ENCODE results near the gene ERLIN1. TPM values are rescaled to one million over a fixed set of nuclear protein-coding genes. Genes with fewer than 3 reads are reported as not detected.

Gene ERLIN1
- total and polyA plus RNA-seq, 2 experiments from 2014 or later: 7.2 to 20.4 TPM

Other genes with a start within 250 kb of the ERLIN1 start
- 25.7 and 31.2 TPM in 2 replicates for gene DNMBP, start 176.1 kb downstream of the ERLIN1 start, total RNA-seq (2014; rRNA removed; shearing (Covaris generic))
- 13.4 and 13.5 TPM in 2 replicates for gene DNMBP, start 176.1 kb downstream of the ERLIN1 start, polyA plus RNA-seq (2016; fragmentation: Nextera tagmentation; extraction: Ambion mirVana)
- gene CPN1, start 104.2 kb downstream of the ERLIN1 start, total RNA-seq (2014; rRNA removed; shearing (Covaris generic)): not detected in 2 replicates
- gene CPN1, start 104.2 kb downstream of the ERLIN1 start, polyA plus RNA-seq (2016; fragmentation: Nextera tagmentation; extraction: Ambion mirVana): 0.32 TPM in 1 of 2 replicates, not detected in the other
- gene CHUK, start 43.6 kb upstream of the ERLIN1 start, total RNA-seq (2014; rRNA removed; shearing (Covaris generic)): 24.8 and 31.5 TPM in 2 replicates
- 8.5 and 10.1 TPM in 2 replicates for gene CHUK, start 43.6 kb upstream of the ERLIN1 start, polyA plus RNA-seq (2016; fragmentation: Nextera tagmentation; extraction: Ambion mirVana)
- gene CWF19L1, start 81.6 kb upstream of the ERLIN1 start, total RNA-seq (2014; rRNA removed; shearing (Covaris generic)): 32.3 and 34.4 TPM in 2 replicates
- 12.8 and 15.8 TPM in 2 replicates for gene CWF19L1, start 81.6 kb upstream of the ERLIN1 start, polyA plus RNA-seq (2016; fragmentation: Nextera tagmentation; extraction: Ambion mirVana)
- gene BLOC1S2, start 100.7 kb upstream of the ERLIN1 start, total RNA-seq (2014; rRNA removed; shearing (Covaris generic)): 68.4 and 72.8 TPM in 2 replicates
- 69.0 and 69.6 TPM in 2 replicates for gene BLOC1S2, start 100.7 kb upstream of the ERLIN1 start, polyA plus RNA-seq (2016; fragmentation: Nextera tagmentation; extraction: Ambion mirVana)
- not detected in 2 replicates for gene PKD2L1, start 144.2 kb upstream of the ERLIN1 start, total RNA-seq (2014; rRNA removed; shearing (Covaris generic))
- not detected in 2 replicates for gene PKD2L1, start 144.2 kb upstream of the ERLIN1 start, polyA plus RNA-seq (2016; fragmentation: Nextera tagmentation; extraction: Ambion mirVana)
- gene SCD, start 161.2 kb upstream of the ERLIN1 start, total RNA-seq (2014; rRNA removed; shearing (Covaris generic)): 781 and 816 TPM in 2 replicates
- 325 and 338 TPM in 2 replicates for gene SCD, start 161.2 kb upstream of the ERLIN1 start, polyA plus RNA-seq (2016; fragmentation: Nextera tagmentation; extraction: Ambion mirVana)